ENCODE measurements around the gene RPS6KL1.
"Not testable (repeated sequence)": the region's sequence is repeated elsewhere in the genome, so short reads cannot be mapped to it uniquely, and the experiment has no call there.

- TF ChIP-seq CTCF (IDR thresholded peaks at IDR 0.05; ENCODE audit: poor library complexity, severe bottlenecking); EZH2 (IDR thresholded peaks at IDR 0.05; ENCODE audit: borderline replicate concordance, insufficient read depth, low read length, poor library complexity, severe bottlenecking): not testable (repeated sequence)
Observed at GRCh38 chr14:74932936-74933335, 9.9 kb upstream of the RPS6KL1 start.
